ENCODE data around the gene CFAP43. TPM values are rescaled to one million over a fixed set of nuclear protein-coding genes. Genes with fewer than 3 reads are reported as not detected.

The CFAP43 gene
- total and polyA plus RNA-seq, 4 donors, result 0.10 to 0.33 (median 0.15) TPM

DNA sequence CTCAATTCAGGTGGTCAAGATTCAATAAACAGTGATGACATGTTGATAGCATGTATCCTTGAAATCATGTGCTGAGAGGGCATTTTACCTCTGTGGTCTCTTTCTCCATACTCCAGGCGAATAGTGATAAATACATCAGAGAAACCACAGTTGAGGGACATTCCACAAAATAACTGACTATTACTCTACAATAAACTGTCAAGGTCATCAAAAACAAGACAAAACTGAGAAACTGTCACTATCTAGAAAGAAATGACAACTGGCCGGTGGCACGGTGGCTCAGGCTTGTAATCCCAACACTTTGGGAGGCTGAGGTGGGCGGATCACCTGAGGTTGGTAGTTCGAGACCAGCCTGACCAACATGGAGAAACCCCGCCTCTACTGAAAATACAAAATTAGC, 94.0 kb downstream of the CFAP43 start:
- TF ChIP-seq RXRA (IDR thresholded peaks at IDR 0.05) (no peak), RAD21 (IDR thresholded peaks at IDR 0.05) (no peak), EGR1 (IDR thresholded peaks at IDR 0.05; ENCODE audit: low read depth in 2 of 2) (no peak), SP1 (IDR thresholded peaks at IDR 0.05) (no peak), GABPA (IDR thresholded peaks at IDR 0.05 in 1 of 2, conservative IDR thresholded peaks at IDR 0.05 in 1 of 2) (no peak)
- TF ChIP-seq, protein P1, sequence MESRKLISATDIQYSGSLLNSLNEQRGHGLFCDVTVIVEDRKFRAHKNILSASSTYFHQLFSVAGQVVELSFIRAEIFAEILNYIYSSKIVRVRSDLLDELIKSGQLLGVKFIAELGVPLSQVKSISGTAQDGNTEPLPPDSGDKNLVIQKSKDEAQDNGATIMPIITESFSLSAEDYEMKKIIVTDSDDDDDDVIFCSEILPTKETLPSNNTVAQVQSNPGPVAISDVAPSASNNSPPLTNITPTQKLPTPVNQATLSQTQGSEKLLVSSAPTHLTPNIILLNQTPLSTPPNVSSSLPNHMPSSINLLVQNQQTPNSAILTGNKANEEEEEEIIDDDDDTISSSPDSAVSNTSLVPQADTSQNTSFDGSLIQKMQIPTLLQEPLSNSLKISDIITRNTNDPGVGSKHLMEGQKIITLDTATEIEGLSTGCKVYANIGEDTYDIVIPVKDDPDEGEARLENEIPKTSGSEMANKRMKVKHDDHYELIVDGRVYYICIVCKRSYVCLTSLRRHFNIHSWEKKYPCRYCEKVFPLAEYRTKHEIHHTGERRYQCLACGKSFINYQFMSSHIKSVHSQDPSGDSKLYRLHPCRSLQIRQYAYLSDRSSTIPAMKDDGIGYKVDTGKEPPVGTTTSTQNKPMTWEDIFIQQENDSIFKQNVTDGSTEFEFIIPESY (IDR thresholded peaks at IDR 0.05), result no peak
- 91% methylated on average over 6 of the region's 6 CpGs for WGBS
- H3K9ac ChIP-seq (ENCODE audit: low read depth in 1 of 2, low read length in 2 of 2), result no peak overlapping the region
- H3K9me3 ChIP-seq (ENCODE audit: control insufficient read depth in 4 of 4, low read length in 3 of 4), result no peaks in the 10 kb centered on the region
- no peak overlapping the region for H3K4me3 ChIP-seq (ENCODE audit: low read depth in 1 of 3, low read length in 3 of 3)
- no peak for DNase-seq (ENCODE audit: low spot score)
- no peaks in the 10 kb centered on the region for H3K36me3 ChIP-seq (ENCODE audit: control insufficient read depth in 4 of 4, insufficient read depth in 3 of 4, low read depth in 1 of 4, low read length in 3 of 4)
- no peak overlapping the region for H3K27ac ChIP-seq (ENCODE audit: low read depth in 1 of 2, low read length in 2 of 2)
- H3K27me3 ChIP-seq (ENCODE audit: control insufficient read depth in 4 of 4, insufficient read depth in 4 of 4, low read length in 3 of 4), result no peaks in the 10 kb centered on the region
- no peaks in the 10 kb centered on the region for H3K4me1 ChIP-seq (ENCODE audit: control insufficient read depth in 4 of 4, insufficient read depth in 4 of 4, low read length in 3 of 4)

DNA sequence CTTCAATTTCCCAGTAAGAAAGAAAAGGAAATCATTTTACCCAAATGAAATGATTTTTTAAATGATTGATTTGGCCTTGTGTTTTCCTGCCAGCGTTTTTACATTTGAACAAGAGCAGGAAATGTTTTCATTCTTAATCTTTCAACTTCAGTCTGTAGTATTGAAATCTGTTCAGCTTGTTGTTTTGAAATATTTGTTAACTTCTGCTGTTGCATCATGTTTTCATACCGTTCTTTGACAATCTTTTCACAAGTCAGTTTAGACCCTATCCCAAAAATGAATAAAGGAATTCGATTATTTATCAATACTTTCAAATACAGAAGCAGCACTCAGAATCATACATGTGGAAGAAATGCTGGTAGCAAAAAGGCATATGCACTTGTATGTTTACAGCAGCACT, 102.1 kb downstream of the CFAP43 start:
- 33% methylated on average over 3 of the region's 3 CpGs for WGBS
- TF ChIP-seq RAD21 (IDR thresholded peaks at IDR 0.05) (peak in 1 of 2 donors; percentile 12), NR2F2 (IDR thresholded peaks at IDR 0.05) (no peak), SP1 (IDR thresholded peaks at IDR 0.05) (peak; percentile 14)
- TF ChIP-seq, protein P2, sequence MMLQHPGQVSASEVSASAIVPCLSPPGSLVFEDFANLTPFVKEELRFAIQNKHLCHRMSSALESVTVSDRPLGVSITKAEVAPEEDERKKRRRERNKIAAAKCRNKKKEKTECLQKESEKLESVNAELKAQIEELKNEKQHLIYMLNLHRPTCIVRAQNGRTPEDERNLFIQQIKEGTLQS (IDR thresholded peaks at IDR 0.05), result peak; percentile 74
- DNase-seq (ENCODE audit: low spot score), result no peak
- Histone ChIP-seq H3K27me3 (ENCODE audit: control insufficient read depth in 4 of 4, insufficient read depth in 4 of 4, low read length in 3 of 4) (no peaks in the 10 kb centered on the region), H3K4me1 (ENCODE audit: control insufficient read depth in 4 of 4, insufficient read depth in 4 of 4, low read length in 3 of 4) (no peaks in the 10 kb centered on the region), H3K27ac (ENCODE audit: low read depth in 1 of 2, low read length in 2 of 2) (no peak overlapping the region), H3K9me3 (ENCODE audit: control insufficient read depth in 4 of 4, low read length in 3 of 4) (no peaks in the 10 kb centered on the region), H3K9ac (ENCODE audit: low read depth in 1 of 2, low read length in 2 of 2) (no peak overlapping the region), H3K36me3 (ENCODE audit: control insufficient read depth in 4 of 4, insufficient read depth in 3 of 4, low read depth in 1 of 4, low read length in 3 of 4) (no peaks in the 10 kb centered on the region), H3K4me3 (ENCODE audit: low read depth in 1 of 3, low read length in 3 of 3) (no peak overlapping the region)

DNA sequence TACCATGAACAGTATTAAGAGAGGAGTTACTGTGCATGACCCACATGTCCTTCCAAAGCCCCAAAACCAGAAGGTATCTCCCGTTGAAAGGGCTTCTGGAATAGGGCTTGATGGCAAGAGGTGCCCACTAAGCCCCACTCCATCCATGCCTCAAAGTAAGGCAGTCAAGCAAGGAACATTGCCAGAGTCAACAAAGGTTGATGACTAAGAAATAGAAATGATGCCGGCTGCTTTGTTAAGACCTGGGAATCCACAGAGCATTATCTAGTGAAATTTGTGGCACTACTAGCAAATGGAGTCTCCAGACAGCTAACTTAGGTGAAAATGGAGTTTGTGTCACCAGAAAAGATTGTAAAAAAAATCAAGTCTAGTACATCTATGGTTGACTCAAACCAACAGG, 104.0 kb downstream of the CFAP43 start:
- peaks cover 0 to 2% (median 0%) of the 10 kb centered on the region in 4 donors for H3K4me1 ChIP-seq (ENCODE audit: control insufficient read depth in 4 of 4, insufficient read depth in 4 of 4, low read length in 3 of 4)
- no peaks in the 10 kb centered on the region for H3K36me3 ChIP-seq (ENCODE audit: control insufficient read depth in 4 of 4, insufficient read depth in 3 of 4, low read depth in 1 of 4, low read length in 3 of 4)
- TF ChIP-seq HNF4A (conservative IDR thresholded peaks at IDR 0.05) (no peak), NR2F2 (IDR thresholded peaks at IDR 0.05) (no peak), FOXA2 (IDR thresholded peaks at IDR 0.05) (no peak), GABPA (IDR thresholded peaks at IDR 0.05 in 1 of 2, conservative IDR thresholded peaks at IDR 0.05 in 1 of 2) (no peak), RXRA (IDR thresholded peaks at IDR 0.05) (no peak), YY1 (IDR thresholded peaks at IDR 0.05) (no peak), HNF4G (IDR thresholded peaks at IDR 0.05) (no peak), TAF1 (conservative IDR thresholded peaks at IDR 0.05) (no peak), JUND (IDR thresholded peaks at IDR 0.05) (no peak), SP1 (IDR thresholded peaks at IDR 0.05) (no peak), FOXA1 (IDR thresholded peaks at IDR 0.05) (no peak), EGR1 (IDR thresholded peaks at IDR 0.05; ENCODE audit: low read depth in 2 of 2) (no peak), RAD21 (IDR thresholded peaks at IDR 0.05) (no peak)
- TF ChIP-seq, protein P1 (IDR thresholded peaks at IDR 0.05), result no peak
- TF ChIP-seq, protein P3, sequence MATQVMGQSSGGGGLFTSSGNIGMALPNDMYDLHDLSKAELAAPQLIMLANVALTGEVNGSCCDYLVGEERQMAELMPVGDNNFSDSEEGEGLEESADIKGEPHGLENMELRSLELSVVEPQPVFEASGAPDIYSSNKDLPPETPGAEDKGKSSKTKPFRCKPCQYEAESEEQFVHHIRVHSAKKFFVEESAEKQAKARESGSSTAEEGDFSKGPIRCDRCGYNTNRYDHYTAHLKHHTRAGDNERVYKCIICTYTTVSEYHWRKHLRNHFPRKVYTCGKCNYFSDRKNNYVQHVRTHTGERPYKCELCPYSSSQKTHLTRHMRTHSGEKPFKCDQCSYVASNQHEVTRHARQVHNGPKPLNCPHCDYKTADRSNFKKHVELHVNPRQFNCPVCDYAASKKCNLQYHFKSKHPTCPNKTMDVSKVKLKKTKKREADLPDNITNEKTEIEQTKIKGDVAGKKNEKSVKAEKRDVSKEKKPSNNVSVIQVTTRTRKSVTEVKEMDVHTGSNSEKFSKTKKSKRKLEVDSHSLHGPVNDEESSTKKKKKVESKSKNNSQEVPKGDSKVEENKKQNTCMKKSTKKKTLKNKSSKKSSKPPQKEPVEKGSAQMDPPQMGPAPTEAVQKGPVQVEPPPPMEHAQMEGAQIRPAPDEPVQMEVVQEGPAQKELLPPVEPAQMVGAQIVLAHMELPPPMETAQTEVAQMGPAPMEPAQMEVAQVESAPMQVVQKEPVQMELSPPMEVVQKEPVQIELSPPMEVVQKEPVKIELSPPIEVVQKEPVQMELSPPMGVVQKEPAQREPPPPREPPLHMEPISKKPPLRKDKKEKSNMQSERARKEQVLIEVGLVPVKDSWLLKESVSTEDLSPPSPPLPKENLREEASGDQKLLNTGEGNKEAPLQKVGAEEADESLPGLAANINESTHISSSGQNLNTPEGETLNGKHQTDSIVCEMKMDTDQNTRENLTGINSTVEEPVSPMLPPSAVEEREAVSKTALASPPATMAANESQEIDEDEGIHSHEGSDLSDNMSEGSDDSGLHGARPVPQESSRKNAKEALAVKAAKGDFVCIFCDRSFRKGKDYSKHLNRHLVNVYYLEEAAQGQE (IDR thresholded peaks at IDR 0.05), result no peak
- TF ChIP-seq, protein P2 (IDR thresholded peaks at IDR 0.05), result no peak
- TF ChIP-seq, protein P4, sequence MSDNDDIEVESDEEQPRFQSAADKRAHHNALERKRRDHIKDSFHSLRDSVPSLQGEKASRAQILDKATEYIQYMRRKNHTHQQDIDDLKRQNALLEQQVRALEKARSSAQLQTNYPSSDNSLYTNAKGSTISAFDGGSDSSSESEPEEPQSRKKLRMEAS (IDR thresholded peaks at IDR 0.05), result no peak
- TF ChIP-seq, protein P5, sequence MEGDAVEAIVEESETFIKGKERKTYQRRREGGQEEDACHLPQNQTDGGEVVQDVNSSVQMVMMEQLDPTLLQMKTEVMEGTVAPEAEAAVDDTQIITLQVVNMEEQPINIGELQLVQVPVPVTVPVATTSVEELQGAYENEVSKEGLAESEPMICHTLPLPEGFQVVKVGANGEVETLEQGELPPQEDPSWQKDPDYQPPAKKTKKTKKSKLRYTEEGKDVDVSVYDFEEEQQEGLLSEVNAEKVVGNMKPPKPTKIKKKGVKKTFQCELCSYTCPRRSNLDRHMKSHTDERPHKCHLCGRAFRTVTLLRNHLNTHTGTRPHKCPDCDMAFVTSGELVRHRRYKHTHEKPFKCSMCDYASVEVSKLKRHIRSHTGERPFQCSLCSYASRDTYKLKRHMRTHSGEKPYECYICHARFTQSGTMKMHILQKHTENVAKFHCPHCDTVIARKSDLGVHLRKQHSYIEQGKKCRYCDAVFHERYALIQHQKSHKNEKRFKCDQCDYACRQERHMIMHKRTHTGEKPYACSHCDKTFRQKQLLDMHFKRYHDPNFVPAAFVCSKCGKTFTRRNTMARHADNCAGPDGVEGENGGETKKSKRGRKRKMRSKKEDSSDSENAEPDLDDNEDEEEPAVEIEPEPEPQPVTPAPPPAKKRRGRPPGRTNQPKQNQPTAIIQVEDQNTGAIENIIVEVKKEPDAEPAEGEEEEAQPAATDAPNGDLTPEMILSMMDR (IDR thresholded peaks at IDR 0.05; ENCODE audit: low read depth, low read length, missing input control), result no peak
- H3K9ac ChIP-seq (ENCODE audit: low read depth in 1 of 2, low read length in 2 of 2), result no peak overlapping the region
- no peaks in the 10 kb centered on the region for H3K27me3 ChIP-seq (ENCODE audit: control insufficient read depth in 4 of 4, insufficient read depth in 4 of 4, low read length in 3 of 4)
- WGBS, result 85% methylated on average over 2 of the region's 2 CpGs
- H3K9me3 ChIP-seq (ENCODE audit: control insufficient read depth in 4 of 4, low read length in 3 of 4), result no peaks in the 10 kb centered on the region
- H3K27ac ChIP-seq (ENCODE audit: low read depth in 1 of 2, low read length in 2 of 2), result no peak overlapping the region
- DNase-seq (ENCODE audit: low spot score), result no peak
- no peak overlapping the region for H3K4me3 ChIP-seq (ENCODE audit: low read depth in 1 of 3, low read length in 3 of 3)

All from liver (tissue), 9 donors.